Measurements from ENCODE around the gene LTO1.

DNA sequence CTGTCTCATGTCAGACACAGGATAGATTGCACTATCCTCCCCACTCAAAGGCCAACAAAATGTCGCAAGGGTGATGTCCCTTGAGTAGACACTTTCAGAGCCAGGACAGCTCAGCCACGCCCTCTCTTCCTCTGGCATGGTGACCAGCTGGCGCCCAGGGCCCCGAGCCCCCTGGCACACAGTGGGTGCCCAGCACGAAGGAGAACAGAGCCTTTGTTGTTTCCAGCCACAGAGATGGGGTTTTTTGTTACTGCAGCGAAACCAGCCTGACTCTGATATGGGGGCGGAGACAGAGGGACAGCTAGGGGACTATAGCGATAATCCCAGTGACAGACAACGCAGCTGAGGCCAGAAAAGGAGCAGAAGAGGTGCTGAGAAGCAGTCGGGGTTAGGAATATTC, 57.5 kb downstream of the LTO1 start:
- TF ChIP-seq, protein P1, sequence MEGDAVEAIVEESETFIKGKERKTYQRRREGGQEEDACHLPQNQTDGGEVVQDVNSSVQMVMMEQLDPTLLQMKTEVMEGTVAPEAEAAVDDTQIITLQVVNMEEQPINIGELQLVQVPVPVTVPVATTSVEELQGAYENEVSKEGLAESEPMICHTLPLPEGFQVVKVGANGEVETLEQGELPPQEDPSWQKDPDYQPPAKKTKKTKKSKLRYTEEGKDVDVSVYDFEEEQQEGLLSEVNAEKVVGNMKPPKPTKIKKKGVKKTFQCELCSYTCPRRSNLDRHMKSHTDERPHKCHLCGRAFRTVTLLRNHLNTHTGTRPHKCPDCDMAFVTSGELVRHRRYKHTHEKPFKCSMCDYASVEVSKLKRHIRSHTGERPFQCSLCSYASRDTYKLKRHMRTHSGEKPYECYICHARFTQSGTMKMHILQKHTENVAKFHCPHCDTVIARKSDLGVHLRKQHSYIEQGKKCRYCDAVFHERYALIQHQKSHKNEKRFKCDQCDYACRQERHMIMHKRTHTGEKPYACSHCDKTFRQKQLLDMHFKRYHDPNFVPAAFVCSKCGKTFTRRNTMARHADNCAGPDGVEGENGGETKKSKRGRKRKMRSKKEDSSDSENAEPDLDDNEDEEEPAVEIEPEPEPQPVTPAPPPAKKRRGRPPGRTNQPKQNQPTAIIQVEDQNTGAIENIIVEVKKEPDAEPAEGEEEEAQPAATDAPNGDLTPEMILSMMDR (optimal IDR thresholded peaks at IDR 0.05 in 1 of 3, IDR thresholded peaks at IDR 0.05 in 1 of 3, conservative IDR thresholded peaks at IDR 0.05 in 1 of 3; ENCODE audit: extremely low read depth in 1 of 3, insufficient read depth in 2 of 3, low read length in 3 of 3): no peak
- TF ChIP-seq EZH2 (IDR thresholded peaks at IDR 0.05; ENCODE audit: low read length): no peak

All from keratinocyte (primary cell).